ENCODE results near the gene ZSWIM7.

Gene ZSWIM7

GRCh38 chr17:15999141-15999973, at the start of gene ZSWIM7, which contains the start of gene TTC19:
TSS of gene ZSWIM7 (minus strand) at chr17:15999704. CDS start at chr17:15999594, 110 bp downstream.
TSS of gene TTC19 (plus strand) at chr17:15999824. CDS start at chr17:15999849, 25 bp downstream.
- DNase-seq, result peak; percentile 89

- DNase-seq, result no peak
These were observed 49.4 kb upstream of the ZSWIM7 start for GRCh38 chr17:16048811-16049449.

GRCh38 chr17:16046966-16047365, 47.5 kb upstream of the ZSWIM7 start:
- no peak for DNase-seq

GRCh38 chr17:16044487-16044886, 45.0 kb upstream of the ZSWIM7 start:
- no peak for DNase-seq

GRCh38 chr17:16040710-16041251, 41.3 kb upstream of the ZSWIM7 start:
- no peak for DNase-seq

GRCh38 chr17:16037636-16038035, 38.1 kb upstream of the ZSWIM7 start:
- no peak for DNase-seq

- no peak for DNase-seq
These were observed 36.8 kb upstream of the ZSWIM7 start for GRCh38 chr17:16036261-16036660.

GRCh38 chr17:16033729-16034349, 34.3 kb upstream of the ZSWIM7 start:
- no peak for DNase-seq

GRCh38 chr17:16027708-16028584, 28.4 kb upstream of the ZSWIM7 start:
- DNase-seq, result no peak

GRCh38 chr17:16026895-16027294, 27.4 kb upstream of the ZSWIM7 start:
- no peak for DNase-seq

- no peak for DNase-seq
These were observed 25.7 kb upstream of the ZSWIM7 start for GRCh38 chr17:16025202-16025601.

GRCh38 chr17:16023881-16024280, 24.4 kb upstream of the ZSWIM7 start:
- DNase-seq, result no peak

GRCh38 chr17:16019347-16019746, 19.8 kb upstream of the ZSWIM7 start:
- DNase-seq, result no peak

- DNase-seq, result no peak
These were observed 14.5 kb upstream of the ZSWIM7 start for GRCh38 chr17:16013943-16014407.

- DNase-seq, result no peak
These were observed 7.9 kb upstream of the ZSWIM7 start for GRCh38 chr17:16007439-16007838.

GRCh38 chr17:16005636-16006035, 6.1 kb upstream of the ZSWIM7 start:
- DNase-seq, result no peak

GRCh38 chr17:16003841-16004240, 4.3 kb upstream of the ZSWIM7 start:
- no peak for DNase-seq

- no peak for DNase-seq
These were observed 3.3 kb upstream of the ZSWIM7 start for GRCh38 chr17:16002708-16003260.

- no peak for DNase-seq
These were observed 1.9 kb upstream of the ZSWIM7 start for GRCh38 chr17:16001226-16001897.

- no peak for DNase-seq
These were observed 697 bp upstream of the ZSWIM7 start for GRCh38 chr17:15999974-16000827.

Measured in activated CD4-positive, alpha-beta T cell treated with anti-CD3 and anti-CD28 coated beads, Interleukin-2, amount 50 U/mL, for 1 hour (primary cell).